ENCODE results near the gene ERN2. TPM values are rescaled to one million over a fixed set of nuclear protein-coding genes. Genes with fewer than 3 reads are reported as not detected.
A peak's percentile ranks its signal among the peaks of the same experiment; 100 is the strongest.

ERN2 gene
- total and polyA plus RNA-seq, 2 of the 13 experiments (the other 11 are each of a cell fraction or from before 2014, with no cell fraction given): 2.2 to 3.5 TPM

- no peak overlapping the region for H3K4me2 ChIP-seq (ENCODE audit: low read depth, low read length)
- no TSS peak for BruUV-seq (replicated peaks)
- no peaks in the 10 kb centered on the region for H3K9me3 ChIP-seq (ENCODE audit: low read length)
- no peaks in the 10 kb centered on the region for H4K20me1 ChIP-seq (ENCODE audit: insufficient read depth, low read length)
- H2AFZ ChIP-seq (ENCODE audit: low read length): no peak overlapping the region
- no peak overlapping the region for H3K4me3 ChIP-seq (replicated peaks in 1 of 3; ENCODE audit: insufficient read depth in 1 of 3, low read depth in 2 of 3, low read length in 3 of 3)
- no peaks in the 10 kb centered on the region for H3K4me1 ChIP-seq (ENCODE audit: insufficient read depth, low read length)
- no peak for ATAC-seq
- no peaks in the 10 kb centered on the region for H3K36me3 ChIP-seq (replicated peaks in 1 of 2; ENCODE audit: control insufficient read depth in 1 of 2, insufficient read depth in 2 of 2, low read length in 2 of 2)
- H3K27me3 ChIP-seq (ENCODE audit: control insufficient read depth in 1 of 2, insufficient read depth in 2 of 2, low read length in 2 of 2): peaks cover 0 to 8% of the 10 kb centered on the region in 2 experiments; a peak in 1 of 5 replicates
- intact Hi-C loops (cut with micrococcal nuclease; ENCODE audit: unreplicated experiment) (no loop called here), in situ Hi-C loops (cut with HindIII; ENCODE audit: extremely low pct_ligation_motif_present, low pct_unique_long_range_greater_than_20kb) (loop anchor here (10.0 kb wide), 1 partner anchor 58 kb away; no protein-coding TSS in a partner anchor)
- H3K9ac ChIP-seq (ENCODE audit: insufficient read depth, low read depth, low read length): no peak overlapping the region
- TF ChIP-seq MAFF (IDR thresholded peaks at IDR 0.05; ENCODE audit: low read depth, low read length) (peak; percentile 54; the same call in 1 of the 2 replicates), MAFK (conservative IDR thresholded peaks at IDR 0.05 in 1 of 2, IDR thresholded peaks at IDR 0.05 in 1 of 2; ENCODE audit: low read length in 2 of 2) (peak; percentile 50 to 72; a peak in 2 of 4 replicates), ZZZ3 (CRISPR knock-in tag; IDR thresholded peaks at IDR 0.05; ENCODE audit: borderline replicate concordance) (no peak)
- CTCF ChIA-PET (ENCODE audit: low intra/inter-chr PET ratio, low total read pairs): no interaction called here
- FAIRE-seq: no peak
- no peak overlapping the region for H3K27ac ChIP-seq (ENCODE audit: extremely low read length, insufficient read depth, low read length)
- H3K79me2 ChIP-seq (ENCODE audit: insufficient read depth, low read length): no peaks in the 10 kb centered on the region
- POLR2A ChIA-PET: no interaction called here
- 53% methylated on average over 5 of the region's 5 CpGs for WGBS (ENCODE audit: low lambda C conversion rate)
- no peak for DNase-seq (ENCODE audit: low spot score)
These were observed 3.5 kb upstream of the ERN2 start for GRCh38 chr16:23716484-23716883.

GRCh38 chr16:23711785-23712184 is 1.2 kb downstream of the ERN2 start:
- in situ Hi-C loops (cut with HindIII; ENCODE audit: extremely low pct_ligation_motif_present, low pct_unique_long_range_greater_than_20kb): loop anchor here (10.0 kb wide), 1 partner anchor 63 kb away; no protein-coding TSS in a partner anchor
- BruUV-seq (replicated peaks): no TSS peak
- no peak for ATAC-seq

More at GRCh38 chr16:23711785-23712184, 1.2 kb downstream of the ERN2 start:
- H3K4me3 ChIP-seq (replicated peaks in 1 of 3; ENCODE audit: insufficient read depth in 1 of 3, low read depth in 2 of 3, low read length in 3 of 3): no peak overlapping the region
- H2AFZ ChIP-seq (ENCODE audit: low read length): no peak overlapping the region
- TF ChIP-seq ZSCAN25 (CRISPR knock-in tag; IDR thresholded peaks at IDR 0.05): 0 out of 2 replicates have a peak, but pooled peaks have one; percentile 35
- no peak for TF ChIP-seq ZFP82 (CRISPR knock-in tag; IDR thresholded peaks at IDR 0.05; ENCODE audit: borderline replicate concordance)
- 0 out of 2 replicates have a peak, but pooled peaks have one; percentile 35 for TF ChIP-seq MXD3 (CRISPR knock-in tag; IDR thresholded peaks at IDR 0.05)
- no peak for TF ChIP-seq ZNF430 (CRISPR knock-in tag; IDR thresholded peaks at IDR 0.05)
- TF ChIP-seq MED8 (CRISPR knock-in tag; IDR thresholded peaks at IDR 0.05; ENCODE audit: insufficient replicate concordance): peak; percentile 26
- no peak for TF ChIP-seq TFDP1 (CRISPR knock-in tag; IDR thresholded peaks at IDR 0.05; ENCODE audit: borderline replicate concordance)
- no peak for TF ChIP-seq STAT6 (CRISPR knock-in tag; IDR thresholded peaks at IDR 0.05; ENCODE audit: borderline replicate concordance)
- TF ChIP-seq DDIT3 (CRISPR knock-in tag; IDR thresholded peaks at IDR 0.05): no peak
- no peak for TF ChIP-seq ZNF761 (CRISPR knock-in tag; conservative IDR thresholded peaks at IDR 0.05)
- 47% methylated on average over 4 of the region's 4 CpGs for WGBS (ENCODE audit: low lambda C conversion rate)
- FAIRE-seq (no peak), DNase-seq (ENCODE audit: low spot score) (no peak)
- intact Hi-C loops (cut with micrococcal nuclease; ENCODE audit: unreplicated experiment): no loop called here
- peaks cover 3% of the 10 kb centered on the region in 2 experiments; a peak in 1 of 5 replicates for H3K27me3 ChIP-seq (ENCODE audit: control insufficient read depth in 1 of 2, insufficient read depth in 2 of 2, low read length in 2 of 2)
- no peak overlapping the region for H3K9ac ChIP-seq (ENCODE audit: insufficient read depth, low read depth, low read length)
- H3K4me2 ChIP-seq (ENCODE audit: low read depth, low read length): no peak overlapping the region
- no peaks in the 10 kb centered on the region for H4K20me1 ChIP-seq (ENCODE audit: insufficient read depth, low read length)
- H3K27ac ChIP-seq (ENCODE audit: extremely low read length, insufficient read depth, low read length): no peak overlapping the region
- no peaks in the 10 kb centered on the region for H3K36me3 ChIP-seq (replicated peaks in 1 of 2; ENCODE audit: control insufficient read depth in 1 of 2, insufficient read depth in 2 of 2, low read length in 2 of 2)
- ChIA-PET CTCF (ENCODE audit: low intra/inter-chr PET ratio, low total read pairs) (no interaction called here), POLR2A (no interaction called here)
- H3K79me2 ChIP-seq (ENCODE audit: insufficient read depth, low read length): no peaks in the 10 kb centered on the region
- H3K9me3 ChIP-seq (ENCODE audit: low read length): peaks cover 19% of the 10 kb centered on the region
- H3K4me1 ChIP-seq (ENCODE audit: insufficient read depth, low read length): peaks cover 11% of the 10 kb centered on the region

Data from HepG2 (cell line).